ENCODE data around the gene RCAN2.

RCAN2 gene

DNA sequence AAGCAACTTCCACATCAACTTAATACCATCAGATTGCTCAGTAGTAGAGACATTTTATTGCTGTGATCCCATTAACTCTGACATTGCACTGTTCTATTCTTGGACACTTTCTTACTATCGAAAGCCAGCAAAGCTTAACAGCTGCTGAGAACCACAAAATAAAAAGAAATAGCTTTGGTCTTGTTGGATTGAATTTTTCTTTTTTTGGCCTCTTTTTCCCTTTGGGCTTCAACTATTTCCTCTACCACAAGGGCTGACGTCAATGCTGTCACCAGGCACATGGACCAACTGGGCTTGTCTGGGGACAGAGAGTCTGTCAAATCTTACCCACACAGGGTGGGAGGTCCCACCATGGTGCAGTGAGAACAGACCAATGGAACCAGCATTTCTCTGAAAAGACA, 257.1 kb downstream of the RCAN2 start:
- no peak for DNase-seq (ENCODE audit: low read depth)
- TF ChIP-seq, protein P1, sequence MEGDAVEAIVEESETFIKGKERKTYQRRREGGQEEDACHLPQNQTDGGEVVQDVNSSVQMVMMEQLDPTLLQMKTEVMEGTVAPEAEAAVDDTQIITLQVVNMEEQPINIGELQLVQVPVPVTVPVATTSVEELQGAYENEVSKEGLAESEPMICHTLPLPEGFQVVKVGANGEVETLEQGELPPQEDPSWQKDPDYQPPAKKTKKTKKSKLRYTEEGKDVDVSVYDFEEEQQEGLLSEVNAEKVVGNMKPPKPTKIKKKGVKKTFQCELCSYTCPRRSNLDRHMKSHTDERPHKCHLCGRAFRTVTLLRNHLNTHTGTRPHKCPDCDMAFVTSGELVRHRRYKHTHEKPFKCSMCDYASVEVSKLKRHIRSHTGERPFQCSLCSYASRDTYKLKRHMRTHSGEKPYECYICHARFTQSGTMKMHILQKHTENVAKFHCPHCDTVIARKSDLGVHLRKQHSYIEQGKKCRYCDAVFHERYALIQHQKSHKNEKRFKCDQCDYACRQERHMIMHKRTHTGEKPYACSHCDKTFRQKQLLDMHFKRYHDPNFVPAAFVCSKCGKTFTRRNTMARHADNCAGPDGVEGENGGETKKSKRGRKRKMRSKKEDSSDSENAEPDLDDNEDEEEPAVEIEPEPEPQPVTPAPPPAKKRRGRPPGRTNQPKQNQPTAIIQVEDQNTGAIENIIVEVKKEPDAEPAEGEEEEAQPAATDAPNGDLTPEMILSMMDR (conservative IDR thresholded peaks at IDR 0.05; ENCODE audit: control insufficient read depth, insufficient read depth, low read depth, low read length) = no peak
- H3K4me3 ChIP-seq (ENCODE audit: control insufficient read depth, low read depth, low read length) = no peak overlapping the region

DNA sequence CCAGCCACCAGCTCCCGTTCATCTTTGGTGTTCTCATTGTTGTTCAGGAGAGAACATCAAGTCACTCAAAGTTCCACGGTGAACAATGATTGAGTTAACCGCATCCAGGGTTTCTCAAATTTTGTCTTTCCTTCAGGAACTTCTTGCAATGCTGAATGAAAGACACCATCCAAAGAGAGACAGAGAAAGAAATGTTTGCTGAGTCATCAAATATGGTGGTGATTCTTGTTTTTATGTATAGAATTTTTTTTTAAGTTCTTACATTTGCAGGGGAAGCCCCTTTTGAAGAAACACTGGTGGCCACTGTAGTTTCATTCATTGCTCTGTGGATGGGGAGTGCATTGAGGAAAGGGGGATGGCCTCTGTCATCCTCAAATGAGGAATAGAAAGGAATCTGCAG, 258.1 kb downstream of the RCAN2 start:
- no peak for DNase-seq (ENCODE audit: low read depth)
- TF ChIP-seq, protein P1 (conservative IDR thresholded peaks at IDR 0.05; ENCODE audit: control insufficient read depth, insufficient read depth, low read depth, low read length) = no peak
- H3K4me3 ChIP-seq (ENCODE audit: control insufficient read depth, low read depth, low read length) = no peak overlapping the region

DNA sequence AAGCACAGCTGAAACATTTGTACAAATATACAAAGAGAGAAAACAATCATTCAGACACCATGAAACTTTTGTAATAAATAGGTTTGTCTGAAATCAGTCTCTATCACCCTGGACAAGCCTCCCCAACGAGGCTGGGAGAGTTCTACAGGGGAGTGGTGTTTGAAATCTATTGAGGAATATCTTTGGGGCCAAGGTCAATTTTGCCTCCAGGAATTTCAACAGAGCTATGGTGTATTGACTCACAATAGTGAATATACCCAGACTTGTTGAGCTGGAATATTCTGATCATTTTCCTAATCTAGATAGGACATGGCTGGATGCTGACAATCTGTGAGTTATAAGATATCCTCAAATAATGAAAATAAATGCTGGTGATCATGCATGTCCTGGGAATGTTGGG, 269.0 kb downstream of the RCAN2 start:
- TF ChIP-seq, protein P1 (conservative IDR thresholded peaks at IDR 0.05; ENCODE audit: control insufficient read depth, insufficient read depth, low read depth, low read length) = no peak
- DNase-seq (ENCODE audit: low read depth) = no peak

DNA sequence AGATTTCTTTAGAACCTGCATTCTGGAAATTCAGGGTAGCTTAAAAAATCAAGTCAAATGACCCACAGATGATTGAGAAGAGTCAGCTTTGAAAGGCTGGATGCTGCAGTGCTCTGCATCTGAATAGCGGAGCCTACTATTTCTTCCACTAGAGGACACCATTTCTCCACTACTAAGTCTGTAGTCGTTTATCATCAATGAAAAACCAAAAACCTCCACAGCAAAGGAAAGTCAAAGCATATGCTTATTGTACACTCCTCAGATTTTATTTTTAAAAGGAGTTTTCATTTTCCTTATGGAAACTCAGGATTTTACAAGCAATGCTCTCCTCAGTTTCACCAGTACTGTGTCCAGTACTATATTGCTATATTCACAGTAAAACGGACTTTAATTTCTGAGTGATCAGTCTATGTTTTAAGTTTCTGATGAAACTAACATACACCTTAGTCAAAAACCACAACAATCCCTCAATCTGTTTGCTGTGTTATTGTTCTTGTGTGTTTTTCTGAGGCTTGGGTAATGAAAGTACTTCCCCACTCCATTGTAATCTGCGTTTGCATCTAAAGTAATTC, 269.9 kb downstream of the RCAN2 start:
- peak; percentile 60 for DNase-seq (ENCODE audit: low read depth)
- H3K4me3 ChIP-seq (ENCODE audit: control insufficient read depth, low read depth, low read length) = no peak overlapping the region
- TF ChIP-seq, protein P1 (conservative IDR thresholded peaks at IDR 0.05; ENCODE audit: control insufficient read depth, insufficient read depth, low read depth, low read length) = peak; percentile 98

More for the DNA sequence above, 269.0 kb downstream of the RCAN2 start:
- no peak overlapping the region for H3K4me3 ChIP-seq (ENCODE audit: control insufficient read depth, low read depth, low read length)

DNA sequence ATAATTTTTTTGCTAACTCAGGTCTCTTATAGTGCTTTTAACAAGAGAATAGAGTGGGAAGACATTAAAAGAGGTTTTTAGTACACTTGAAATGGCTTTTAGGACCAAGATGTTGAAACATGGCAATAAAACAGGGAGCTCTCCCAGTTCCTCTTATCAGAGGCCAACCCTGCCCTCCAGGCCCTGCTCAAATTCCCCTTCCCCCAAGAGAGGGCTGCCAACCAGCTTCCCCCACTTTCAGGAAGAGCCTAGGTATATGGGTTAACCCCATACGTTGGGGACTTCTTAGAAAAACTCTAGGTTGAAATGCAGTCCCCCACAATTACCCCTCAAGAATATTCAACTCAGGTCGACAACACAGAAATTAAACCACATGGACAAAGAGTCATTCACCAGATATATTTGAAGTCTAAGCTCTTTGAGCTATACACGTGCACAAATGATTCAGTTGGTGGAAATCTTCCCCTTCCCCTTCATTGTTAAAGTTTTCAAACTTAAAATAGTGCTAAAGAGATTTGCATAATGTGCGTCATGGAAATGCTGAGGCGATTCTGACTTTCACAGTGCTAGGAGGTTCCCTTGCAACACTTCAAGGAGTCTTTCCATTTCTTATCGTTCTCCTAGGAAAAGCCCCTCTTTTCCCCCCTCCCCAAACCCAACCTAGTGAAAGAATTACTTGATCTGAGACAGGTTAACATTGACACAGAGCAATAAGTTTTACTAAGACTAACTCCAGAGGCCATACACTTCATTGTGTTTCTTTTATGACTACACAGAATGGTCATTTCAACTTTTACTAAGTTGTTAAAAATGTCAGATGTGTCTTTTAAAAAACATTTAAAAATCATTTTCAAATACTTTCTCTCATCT, 270.7 kb downstream of the RCAN2 start:
- TF ChIP-seq, protein P1 (conservative IDR thresholded peaks at IDR 0.05; ENCODE audit: control insufficient read depth, insufficient read depth, low read depth, low read length) = no peak
- H3K4me3 ChIP-seq (ENCODE audit: control insufficient read depth, low read depth, low read length) = no peak overlapping the region
- no peak for DNase-seq (ENCODE audit: low read depth)

DNA sequence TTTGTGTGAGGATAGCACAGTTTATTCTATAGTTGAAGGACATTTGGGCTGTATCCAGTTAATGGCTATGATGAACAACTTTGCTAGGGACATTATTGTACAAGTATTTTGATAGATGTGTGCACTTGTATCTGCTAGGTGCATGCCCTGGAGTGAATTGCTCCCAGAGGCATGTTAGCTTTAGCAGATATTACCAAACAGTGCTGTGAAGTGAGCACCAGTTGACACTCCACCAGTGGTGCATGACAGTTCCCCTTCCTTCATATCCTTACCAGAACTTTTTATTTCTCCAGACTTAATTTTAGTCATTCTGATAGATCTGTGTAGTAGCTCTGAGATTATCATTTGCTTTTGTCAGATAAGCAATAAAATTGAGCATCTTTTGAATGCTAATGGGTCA, 271.6 kb downstream of the RCAN2 start:
- H3K4me3 ChIP-seq (ENCODE audit: control insufficient read depth, low read depth, low read length) = no peak overlapping the region
- TF ChIP-seq, protein P1 (conservative IDR thresholded peaks at IDR 0.05; ENCODE audit: control insufficient read depth, insufficient read depth, low read depth, low read length) = no peak
- DNase-seq (ENCODE audit: low read depth) = no peak
